22Rv1 (cell line): Measurements from ENCODE around the gene TMC7.

ENCODE experiments used
- H3K27ac ChIP-seq: fragments of 450-650 bp; 2 replicates; pipeline ENCODE4 v1.5.1; 2017
- ZFX ChIP-seq: fragments of 450-650 bp; IDR thresholded peaks from 2 replicates; pipeline ENCODE4 v1.6.1; 2017; ENCODE audit warnings: antibody characterized with exemption, borderline replicate concordance
- TF ChIP-seq, protein P1 (sequence below): fragments of 450-650 bp; IDR thresholded peaks from 2 replicates; pipeline ENCODE4 v1.5.1; 2017; ENCODE audit warnings: mild to moderate bottlenecking

The TMC7 gene

DNA sequence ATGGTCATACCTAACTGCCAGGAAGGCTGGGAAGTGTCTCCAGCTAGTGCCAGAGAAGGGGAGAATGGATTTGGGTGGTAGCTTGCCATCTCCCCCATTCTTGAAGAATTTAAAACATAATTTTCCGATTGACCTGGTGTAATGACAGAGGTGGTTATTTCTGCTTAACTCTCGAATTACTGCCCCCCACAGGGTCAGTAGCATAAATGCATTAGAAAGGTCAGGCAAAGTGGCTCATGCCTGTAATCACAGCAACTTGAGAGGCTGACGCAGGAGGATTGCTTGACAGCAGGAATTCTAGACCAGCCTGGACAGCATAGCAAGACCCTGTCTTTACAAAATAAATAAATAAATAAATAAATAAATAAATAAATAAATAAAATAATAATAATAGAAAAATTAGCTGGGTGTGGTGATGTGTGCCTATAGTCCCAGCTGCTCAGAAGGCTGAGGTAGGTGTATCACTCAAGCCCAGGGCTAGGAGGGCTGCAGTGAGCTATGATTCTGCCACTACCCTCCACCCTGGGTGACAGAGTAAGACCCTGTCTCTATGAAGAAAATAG is 27.5 kb downstream of the TMC7 start:
- TF ChIP-seq, protein P1, sequence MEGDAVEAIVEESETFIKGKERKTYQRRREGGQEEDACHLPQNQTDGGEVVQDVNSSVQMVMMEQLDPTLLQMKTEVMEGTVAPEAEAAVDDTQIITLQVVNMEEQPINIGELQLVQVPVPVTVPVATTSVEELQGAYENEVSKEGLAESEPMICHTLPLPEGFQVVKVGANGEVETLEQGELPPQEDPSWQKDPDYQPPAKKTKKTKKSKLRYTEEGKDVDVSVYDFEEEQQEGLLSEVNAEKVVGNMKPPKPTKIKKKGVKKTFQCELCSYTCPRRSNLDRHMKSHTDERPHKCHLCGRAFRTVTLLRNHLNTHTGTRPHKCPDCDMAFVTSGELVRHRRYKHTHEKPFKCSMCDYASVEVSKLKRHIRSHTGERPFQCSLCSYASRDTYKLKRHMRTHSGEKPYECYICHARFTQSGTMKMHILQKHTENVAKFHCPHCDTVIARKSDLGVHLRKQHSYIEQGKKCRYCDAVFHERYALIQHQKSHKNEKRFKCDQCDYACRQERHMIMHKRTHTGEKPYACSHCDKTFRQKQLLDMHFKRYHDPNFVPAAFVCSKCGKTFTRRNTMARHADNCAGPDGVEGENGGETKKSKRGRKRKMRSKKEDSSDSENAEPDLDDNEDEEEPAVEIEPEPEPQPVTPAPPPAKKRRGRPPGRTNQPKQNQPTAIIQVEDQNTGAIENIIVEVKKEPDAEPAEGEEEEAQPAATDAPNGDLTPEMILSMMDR = peak; percentile 7; the same call in 1 of the 2 replicates
- TF ChIP-seq ZFX = no peak

DNA sequence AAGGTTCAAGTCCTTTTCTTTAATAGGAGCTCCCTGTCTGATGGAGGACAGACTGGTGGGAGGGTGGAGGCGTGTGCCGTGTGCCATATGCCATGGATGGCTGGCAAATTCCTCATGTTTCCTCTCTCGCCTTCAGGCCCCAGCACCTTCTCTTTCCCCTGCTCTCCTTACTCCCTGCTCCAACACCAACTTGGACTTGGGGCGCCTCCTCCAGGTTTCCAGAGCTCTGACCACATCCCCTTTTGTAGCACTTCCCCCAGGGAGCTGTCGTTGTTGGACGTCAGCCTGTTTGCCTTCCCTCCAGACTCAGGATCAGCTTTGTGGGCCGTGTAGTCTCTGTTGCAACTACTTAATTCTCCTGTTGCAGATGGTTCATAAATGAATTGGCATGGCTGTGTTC is 30.7 kb downstream of the TMC7 start:
- TF ChIP-seq ZFX = no peak
- TF ChIP-seq, protein P1 = no peak

More for the DNA sequence above, 27.5 kb downstream of the TMC7 start:
- H3K27ac ChIP-seq = no peak overlapping the region

DNA sequence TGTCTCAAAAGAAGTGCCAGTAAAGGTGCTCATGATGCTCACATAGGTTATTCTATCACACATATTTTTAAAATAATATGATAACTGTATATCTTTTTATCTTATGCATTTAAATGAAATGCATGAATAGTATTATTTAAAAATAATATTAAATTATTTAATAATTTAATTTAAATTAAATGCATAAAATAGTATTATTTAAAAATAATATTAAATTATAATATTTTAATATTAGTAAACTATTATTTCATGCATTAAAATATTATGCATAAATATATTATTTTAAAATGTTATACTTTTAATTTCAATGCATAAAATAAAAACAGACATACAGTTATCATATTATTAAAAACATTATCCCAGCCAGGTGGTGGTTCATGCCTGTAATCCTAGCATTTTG is 33.4 kb downstream of the TMC7 start:
- TF ChIP-seq ZFX = no peak
- TF ChIP-seq, protein P1 = no peak
- no peak overlapping the region for H3K27ac ChIP-seq

More for the DNA sequence above, 30.7 kb downstream of the TMC7 start:
- H3K27ac ChIP-seq = no peak overlapping the region

DNA sequence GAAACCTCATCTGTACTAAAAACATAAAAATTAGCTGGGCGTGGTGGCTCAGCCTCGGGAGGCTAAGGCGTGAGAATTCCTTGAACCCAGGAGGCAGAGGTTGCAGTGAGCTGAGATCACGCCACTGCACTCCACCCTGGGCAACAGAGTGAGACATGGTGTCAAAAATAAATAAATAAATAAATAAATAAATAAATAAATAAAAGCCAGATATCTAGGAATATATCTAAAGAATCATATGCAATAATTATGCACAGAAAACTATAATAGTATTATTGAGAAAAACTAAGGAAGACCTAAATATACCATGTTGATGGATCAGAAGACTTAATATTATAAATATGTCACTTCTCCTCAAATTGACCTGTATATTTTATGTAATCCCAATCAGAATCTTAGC is 37.0 kb downstream of the TMC7 start:
- TF ChIP-seq, protein P1 = no peak
- TF ChIP-seq ZFX = no peak
- no peak overlapping the region for H3K27ac ChIP-seq

DNA sequence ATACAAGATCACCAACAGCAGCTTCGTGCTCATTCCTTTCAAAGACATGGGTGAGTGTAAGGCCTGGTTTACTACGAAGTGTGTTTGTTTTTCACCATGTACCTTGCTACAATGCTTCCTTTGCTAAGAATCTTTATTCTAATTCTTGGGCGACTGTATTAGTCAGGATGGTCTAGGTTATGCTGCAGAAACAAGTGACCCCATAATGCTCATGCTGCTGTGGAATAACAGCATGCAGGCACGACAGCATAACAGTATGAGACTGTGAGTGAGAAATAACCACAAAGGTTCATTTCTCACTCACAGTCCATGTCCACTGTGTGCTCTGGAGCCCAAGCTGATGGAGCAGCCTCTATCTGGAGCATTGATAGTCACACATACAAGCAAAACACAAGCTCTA is 38.0 kb downstream of the TMC7 start:
- no peak for TF ChIP-seq ZFX
- TF ChIP-seq, protein P1 = no peak
- no peak overlapping the region for H3K27ac ChIP-seq

- H3K27ac ChIP-seq = no peak overlapping the region
- TF ChIP-seq, protein P1 = no peak
- TF ChIP-seq ZFX = no peak
These were observed 43.7 kb downstream of the TMC7 start for GRCh38 chr16:19027416-19027815.

DNA sequence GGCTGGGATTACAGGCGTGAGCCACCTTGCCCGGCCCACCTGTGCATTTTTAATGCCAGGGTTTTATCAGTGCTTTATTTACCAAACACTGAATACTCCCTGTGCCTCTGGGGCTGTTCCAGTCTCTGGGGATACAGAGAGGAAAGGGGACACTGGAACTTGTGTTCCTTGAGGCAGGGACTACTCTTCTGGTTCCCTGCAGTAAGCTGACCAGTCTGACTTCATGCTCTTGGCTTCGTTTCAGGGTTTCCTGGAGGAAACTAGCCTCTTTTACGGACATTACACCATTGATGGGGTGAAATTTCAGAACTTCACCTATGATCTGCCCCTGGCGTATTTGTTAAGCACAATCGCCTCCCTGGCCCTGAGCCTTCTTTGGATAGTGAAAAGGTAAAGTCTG is 46.2 kb downstream of the TMC7 start:
- H3K27ac ChIP-seq = no peak overlapping the region
- TF ChIP-seq, protein P1 = no peak
- no peak for TF ChIP-seq ZFX
